ENCODE measurements around the gene RLN2.

Gene RLN2

GRCh38 chr9:5265939-5266338 lies 38.6 kb downstream of the RLN2 start:
- no peak for DNase-seq

DNA sequence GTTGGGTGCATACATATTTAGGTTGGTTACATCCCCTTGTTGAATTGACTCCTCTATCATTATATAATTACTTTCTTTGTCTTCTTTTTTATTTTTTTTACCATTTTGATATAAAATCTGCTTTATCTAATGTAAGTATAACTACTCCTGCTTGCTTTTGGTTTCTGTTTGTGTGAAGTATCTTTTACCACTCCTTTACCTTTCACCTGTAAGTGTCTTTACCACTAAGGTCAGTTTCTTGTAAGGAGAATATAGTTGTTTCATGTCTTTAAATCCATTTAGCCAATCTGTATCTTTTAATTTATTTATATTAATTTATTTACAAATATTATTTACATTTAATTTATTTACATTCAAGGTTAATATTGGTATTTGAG lies 40.3 kb downstream of the RLN2 start:
- no peak for DNase-seq

- peak in 1 of 2 experiments; percentile 4 for DNase-seq
These were observed 40.9 kb downstream of the RLN2 start for GRCh38 chr9:5263351-5264218.
